Measurements from ENCODE around the gene HDAC9.

GRCh38 chr7:18458830-18459229 is 36.7 kb upstream of the HDAC9 start:
- no peak for TF ChIP-seq SUZ12 (IDR thresholded peaks at IDR 0.05; ENCODE audit: extremely low read depth, insufficient read depth, insufficient read length)
- TF ChIP-seq ZNF274 (IDR thresholded peaks at IDR 0.05; ENCODE audit: low read depth, low read length) = no peak
